ENCODE results near the gene LTV1. TPM values are rescaled to one million over a fixed set of nuclear protein-coding genes. Genes with fewer than 3 reads are reported as not detected.

The LTV1 gene
- total RNA-seq, 1 donor from 2014 or later: 22.5 TPM

GRCh38 chr6:143806282-143807102, 36.6 kb upstream of the LTV1 start:
- intact Hi-C loops (cut with DNase I): no loop called here

GRCh38 chr6:143807103-143807772, 35.9 kb upstream of the LTV1 start:
- DNase-seq (no peak), ATAC-seq (peak in 1 of 2 donors; percentile 37)
- H3K36me3 ChIP-seq: peaks cover 29% of the 10 kb centered on the region
- TF ChIP-seq CTCF (IDR thresholded peaks at IDR 0.05): no peak
- intact Hi-C loops (cut with DNase I): no loop called here
- H3K27ac ChIP-seq: no peak overlapping the region
- H3K27me3 ChIP-seq (ENCODE audit: low read depth): no peaks in the 10 kb centered on the region
- H3K4me3 ChIP-seq: no peak overlapping the region
- H3K9me3 ChIP-seq: no peaks in the 10 kb centered on the region
- no peaks in the 10 kb centered on the region for H3K4me1 ChIP-seq

More at GRCh38 chr6:143806282-143807102, 36.6 kb upstream of the LTV1 start:
- DNase-seq (peak; percentile 59), ATAC-seq (peak; percentile 61 to 62)
- peaks cover 31% of the 10 kb centered on the region for H3K36me3 ChIP-seq
- no peaks in the 10 kb centered on the region for H3K9me3 ChIP-seq
- H3K27ac ChIP-seq: no peak overlapping the region
- no peaks in the 10 kb centered on the region for H3K4me1 ChIP-seq
- H3K4me3 ChIP-seq: no peak overlapping the region
- no peak for TF ChIP-seq CTCF (IDR thresholded peaks at IDR 0.05)
- H3K27me3 ChIP-seq (ENCODE audit: low read depth): no peaks in the 10 kb centered on the region

- H3K4me1 ChIP-seq: no peaks in the 10 kb centered on the region
Observed at GRCh38 chr6:143810745-143811144, 32.4 kb upstream of the LTV1 start.

GRCh38 chr6:143811501-143812157, 31.5 kb upstream of the LTV1 start:
- intact Hi-C loops (cut with DNase I): no loop called here
- Histone ChIP-seq H3K4me3 (no peak overlapping the region), H3K36me3 (peaks cover 34% of the 10 kb centered on the region), H3K9me3 (no peaks in the 10 kb centered on the region), H3K27ac (no peak overlapping the region), H3K27me3 (ENCODE audit: low read depth) (no peaks in the 10 kb centered on the region), H3K4me1 (no peaks in the 10 kb centered on the region)
- no peak for DNase-seq
- no peak for TF ChIP-seq CTCF (IDR thresholded peaks at IDR 0.05)
- ATAC-seq: no peak

More at GRCh38 chr6:143810745-143811144, 32.4 kb upstream of the LTV1 start:
- Histone ChIP-seq H3K27me3 (ENCODE audit: low read depth) (no peaks in the 10 kb centered on the region), H3K4me3 (no peak overlapping the region), H3K27ac (no peak overlapping the region), H3K36me3 (peaks cover 34% of the 10 kb centered on the region), H3K9me3 (no peaks in the 10 kb centered on the region)
- intact Hi-C loops (cut with DNase I): no loop called here
- TF ChIP-seq CTCF (IDR thresholded peaks at IDR 0.05): no peak
- no peak for DNase-seq
- ATAC-seq: no peak

GRCh38 chr6:143817621-143818020, 25.5 kb upstream of the LTV1 start:
- H3K36me3 ChIP-seq: peaks cover 23% of the 10 kb centered on the region
- no peak for TF ChIP-seq CTCF (IDR thresholded peaks at IDR 0.05)
- H3K9me3 ChIP-seq: no peaks in the 10 kb centered on the region
- ATAC-seq (no peak), DNase-seq (no peak)
- H3K4me1 ChIP-seq: peaks cover 5% of the 10 kb centered on the region
- H3K27ac ChIP-seq: no peak overlapping the region
- no peak overlapping the region for H3K4me3 ChIP-seq
- H3K27me3 ChIP-seq (ENCODE audit: low read depth): no peaks in the 10 kb centered on the region
- intact Hi-C loops (cut with DNase I): no loop called here

Data from lower lobe of right lung (tissue), 2 donors.